ENCODE measurements around the gene LY9. TPM values are rescaled to one million over a fixed set of nuclear protein-coding genes. Genes with fewer than 3 reads are reported as not detected.
"Not testable (repeated sequence)": the region's sequence is repeated elsewhere in the genome, so short reads cannot be mapped to it uniquely, and the experiment has no call there.

LY9 gene
- polyA plus RNA-seq, 3 donors: 0.08 to 0.13 (median 0.11) TPM

GRCh38 chr1:160768295-160768657 lies 27.7 kb upstream of the LY9 start:
- no peak for DNase-seq (ENCODE audit: extremely low read depth in 1 of 11, low read depth in 9 of 11, low spot score in 4 of 11)

- no peak for DNase-seq (ENCODE audit: extremely low read depth in 1 of 11, low read depth in 9 of 11, low spot score in 4 of 11)
These were observed 23.6 kb upstream of the LY9 start for GRCh38 chr1:160772331-160772730.

GRCh38 chr1:160773093-160773492 lies 22.9 kb upstream of the LY9 start:
- DNase-seq (ENCODE audit: extremely low read depth in 1 of 11, low read depth in 9 of 11, low spot score in 4 of 11): no peak

- DNase-seq (ENCODE audit: extremely low read depth in 1 of 11, low read depth in 9 of 11, low spot score in 4 of 11): no peak
These were observed 20.9 kb upstream of the LY9 start for GRCh38 chr1:160774886-160775719.

GRCh38 chr1:160776178-160776577 lies 19.8 kb upstream of the LY9 start:
- no peak for DNase-seq (ENCODE audit: extremely low read depth in 1 of 11, low read depth in 9 of 11, low spot score in 4 of 11)

GRCh38 chr1:160777486-160778089 lies 18.4 kb upstream of the LY9 start:
- peak in 5 of 11 donors; percentile 5 to 9 (median 6) for DNase-seq (ENCODE audit: extremely low read depth in 1 of 11, low read depth in 9 of 11, low spot score in 4 of 11)

GRCh38 chr1:160778976-160779375 lies 17.0 kb upstream of the LY9 start:
- DNase-seq (ENCODE audit: extremely low read depth in 1 of 11, low read depth in 9 of 11, low spot score in 4 of 11): no peak

- no peak for DNase-seq (ENCODE audit: extremely low read depth in 1 of 11, low read depth in 9 of 11, low spot score in 4 of 11)
These were observed 16.2 kb upstream of the LY9 start for GRCh38 chr1:160779626-160780397.

GRCh38 chr1:160780398-160780755 lies 15.6 kb upstream of the LY9 start:
- DNase-seq (ENCODE audit: extremely low read depth in 1 of 11, low read depth in 9 of 11, low spot score in 4 of 11): no peak

- peak; percentile 7 to 64 (median 34) for DNase-seq (ENCODE audit: extremely low read depth in 1 of 11, low read depth in 9 of 11, low spot score in 4 of 11)
These were observed 14.7 kb upstream of the LY9 start for GRCh38 chr1:160781186-160781766.

- DNase-seq (ENCODE audit: extremely low read depth in 1 of 11, low read depth in 9 of 11, low spot score in 4 of 11): no peak
These were observed 13.9 kb upstream of the LY9 start for GRCh38 chr1:160781914-160782689.

GRCh38 chr1:160782988-160783765 lies 12.8 kb upstream of the LY9 start:
- DNase-seq (ENCODE audit: extremely low read depth in 1 of 11, low read depth in 9 of 11, low spot score in 4 of 11): not testable (repeated sequence)

GRCh38 chr1:160789051-160789701 lies 6.8 kb upstream of the LY9 start:
- no peak for DNase-seq (ENCODE audit: extremely low read depth in 1 of 11, low read depth in 9 of 11, low spot score in 4 of 11)

GRCh38 chr1:160789702-160790611 lies 6.0 kb upstream of the LY9 start:
- DNase-seq (ENCODE audit: extremely low read depth in 1 of 11, low read depth in 9 of 11, low spot score in 4 of 11): no peak

GRCh38 chr1:160794376-160794775 lies 1.6 kb upstream of the LY9 start:
- no peak for DNase-seq (ENCODE audit: extremely low read depth in 1 of 11, low read depth in 9 of 11, low spot score in 4 of 11)

GRCh38 chr1:160797271-160797709 lies 1.3 kb downstream of the LY9 start:
- DNase-seq (ENCODE audit: extremely low read depth in 1 of 11, low read depth in 9 of 11, low spot score in 4 of 11): no peak

- DNase-seq (ENCODE audit: extremely low read depth in 1 of 11, low read depth in 9 of 11, low spot score in 4 of 11): no peak
These were observed 1.9 kb downstream of the LY9 start for GRCh38 chr1:160797861-160798273.

Measured in renal cortex interstitium (tissue), 11 donors.